ENCODE results near the gene THAP5.

- TF ChIP-seq, protein P1, sequence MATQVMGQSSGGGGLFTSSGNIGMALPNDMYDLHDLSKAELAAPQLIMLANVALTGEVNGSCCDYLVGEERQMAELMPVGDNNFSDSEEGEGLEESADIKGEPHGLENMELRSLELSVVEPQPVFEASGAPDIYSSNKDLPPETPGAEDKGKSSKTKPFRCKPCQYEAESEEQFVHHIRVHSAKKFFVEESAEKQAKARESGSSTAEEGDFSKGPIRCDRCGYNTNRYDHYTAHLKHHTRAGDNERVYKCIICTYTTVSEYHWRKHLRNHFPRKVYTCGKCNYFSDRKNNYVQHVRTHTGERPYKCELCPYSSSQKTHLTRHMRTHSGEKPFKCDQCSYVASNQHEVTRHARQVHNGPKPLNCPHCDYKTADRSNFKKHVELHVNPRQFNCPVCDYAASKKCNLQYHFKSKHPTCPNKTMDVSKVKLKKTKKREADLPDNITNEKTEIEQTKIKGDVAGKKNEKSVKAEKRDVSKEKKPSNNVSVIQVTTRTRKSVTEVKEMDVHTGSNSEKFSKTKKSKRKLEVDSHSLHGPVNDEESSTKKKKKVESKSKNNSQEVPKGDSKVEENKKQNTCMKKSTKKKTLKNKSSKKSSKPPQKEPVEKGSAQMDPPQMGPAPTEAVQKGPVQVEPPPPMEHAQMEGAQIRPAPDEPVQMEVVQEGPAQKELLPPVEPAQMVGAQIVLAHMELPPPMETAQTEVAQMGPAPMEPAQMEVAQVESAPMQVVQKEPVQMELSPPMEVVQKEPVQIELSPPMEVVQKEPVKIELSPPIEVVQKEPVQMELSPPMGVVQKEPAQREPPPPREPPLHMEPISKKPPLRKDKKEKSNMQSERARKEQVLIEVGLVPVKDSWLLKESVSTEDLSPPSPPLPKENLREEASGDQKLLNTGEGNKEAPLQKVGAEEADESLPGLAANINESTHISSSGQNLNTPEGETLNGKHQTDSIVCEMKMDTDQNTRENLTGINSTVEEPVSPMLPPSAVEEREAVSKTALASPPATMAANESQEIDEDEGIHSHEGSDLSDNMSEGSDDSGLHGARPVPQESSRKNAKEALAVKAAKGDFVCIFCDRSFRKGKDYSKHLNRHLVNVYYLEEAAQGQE (IDR thresholded peaks at IDR 0.05; ENCODE audit: borderline replicate concordance): no peak
- no peak for TF ChIP-seq CTCF (IDR thresholded peaks at IDR 0.05; ENCODE audit: poor library complexity, severe bottlenecking)
- TF ChIP-seq TAF1 (IDR thresholded peaks at IDR 0.05; ENCODE audit: low read depth): no peak
- no peak for TF ChIP-seq SMC3 (conservative IDR thresholded peaks at IDR 0.05; ENCODE audit: poor library complexity)
These were observed 3.5 kb downstream of the THAP5 start for GRCh38 chr7:108565987-108566386.

All from neural cell (in vitro differentiated cells).